HCT116 (cell line): Measurements from ENCODE around the gene PIK3R2.

Experiments used
- CTCF ChIP-seq, 3 experiments: fragments of 200-600 bp in 1 of 3; sonication (generic) in 1 of 3; IDR thresholded peaks in 2 of 3; conservative IDR thresholded peaks in 1 of 3; 2 replicates each; pipeline ENCODE4 v1.5.1; 2012 to 2017; ENCODE audit warnings: low read depth in 2 of 3, low read length in 2 of 3, antibody characterized with exemption in 1 of 3, borderline replicate concordance in 1 of 3, control low read depth in 1 of 3, mild to moderate bottlenecking in 1 of 3, mixed read lengths in 1 of 3, mixed run types in 1 of 3, moderate library complexity in 1 of 3; ENCODE audit not compliant: insufficient read depth in 1 of 3
- EGR1 ChIP-seq: IDR thresholded peaks from 2 replicates; pipeline ENCODE4 v1.6.1; 2012; ENCODE audit warnings: low read depth
- MAX ChIP-seq: IDR thresholded peaks from 2 replicates; pipeline ENCODE4 v1.6.1; 2012
- POLR2A ChIP-seq: IDR thresholded peaks from 2 replicates; pipeline ENCODE4 v1.7.0; 2011; ENCODE audit warnings: borderline replicate concordance; ENCODE audit not compliant: insufficient read depth, insufficient read length; ENCODE audit errors: extremely low read depth
- ZNF274 ChIP-seq: fragments of 200-500 bp; sonication (Bioruptor generic); IDR thresholded peaks from 2 replicates; pipeline ENCODE4 v1.6.1; 2014; ENCODE audit warnings: mild to moderate bottlenecking, low read depth, low read length, inconsistent platforms

- no peak for TF ChIP-seq CTCF (IDR thresholded peaks at IDR 0.05 in 2 of 3, conservative IDR thresholded peaks at IDR 0.05 in 1 of 3; ENCODE audit: borderline replicate concordance in 1 of 3, insufficient read depth in 1 of 3, low read depth in 2 of 3, low read length in 2 of 3)
- no peak for TF ChIP-seq MAX
- no peak for TF ChIP-seq POLR2A
- no peak for TF ChIP-seq EGR1
- no peak for TF ChIP-seq ZNF274
Observed at GRCh38 chr19:18218600-18218999, 65.6 kb downstream of the PIK3R2 start.
